GM12878 (cell line): ENCODE results near the gene CDC42SE2. TPM values are rescaled to one million over a fixed set of nuclear protein-coding genes. Genes with fewer than 3 reads are reported as not detected.

Source experiments
- BACH1 ChIP-seq: fragments of 450-650 bp; IDR thresholded peaks from 2 replicates; pipeline ENCODE4 v1.6.1; 2017; ENCODE audit warnings: mild to moderate bottlenecking, borderline replicate concordance
- CHD2 ChIP-seq: IDR thresholded peaks from 2 replicates; pipeline ENCODE4 v1.6.1; 2011; ENCODE audit warnings: low read depth, low read length, improper control_type of control experiment, borderline replicate concordance
- EGR1 ChIP-seq, 2 experiments: IDR thresholded peaks; 1 replicate in 1 of 2; 2 replicates in 1 of 2; pipeline ENCODE4 v1.6.1; 2011 to 2012; ENCODE audit warnings: low read depth in 2 of 2, low read length in 2 of 2, borderline replicate concordance in 1 of 2, mild to moderate bottlenecking in 1 of 2, moderate library complexity in 1 of 2
- ELK1 ChIP-seq: IDR thresholded peaks from 2 replicates; pipeline ENCODE4 v1.6.1; 2012; ENCODE audit warnings: low read depth, low read length, improper control_type of control experiment
- EZH2 ChIP-seq: IDR thresholded peaks from 2 replicates; pipeline ENCODE4 v1.6.1; 2012; ENCODE audit warnings: low read depth, mild to moderate bottlenecking, control low read depth, inconsistent platforms, low read length, borderline replicate concordance; ENCODE audit not compliant: control insufficient read depth
- FOXM1 ChIP-seq: IDR thresholded peaks from 2 replicates; pipeline ENCODE4 v1.6.1; 2012; ENCODE audit warnings: low read depth, mild to moderate bottlenecking, inconsistent platforms, low read length, moderate library complexity
- HDAC2 ChIP-seq: fragments of 200-600 bp; sonication (generic); IDR thresholded peaks from 2 replicates; pipeline ENCODE4 v1.6.1; 2017
- JUNB ChIP-seq: IDR thresholded peaks from 2 replicates; pipeline ENCODE4 v1.6.1; 2016; ENCODE audit warnings: antibody characterized with exemption, mild to moderate bottlenecking
- KAT2A ChIP-seq: conservative IDR thresholded peaks from 2 replicates; pipeline ENCODE4 v1.6.1; 2011; ENCODE audit warnings: low read depth, low read length; ENCODE audit not compliant: control insufficient read depth
- KDM1A ChIP-seq: fragments of 200-600 bp; sonication (generic); IDR thresholded peaks from 2 replicates; pipeline ENCODE4 v1.6.1; 2016; ENCODE audit warnings: borderline replicate concordance
- MEF2A ChIP-seq: IDR thresholded peaks from 2 replicates; pipeline ENCODE4 v1.6.1; 2011; ENCODE audit warnings: low read depth, mild to moderate bottlenecking, low read length, moderate library complexity; ENCODE audit not compliant: insufficient read depth
- MEF2B ChIP-seq: fragments of 450-650 bp; IDR thresholded peaks from 2 replicates; pipeline ENCODE4 v1.6.1; 2018; ENCODE audit warnings: mild to moderate bottlenecking, moderate library complexity; ENCODE audit not compliant: partially characterized antibody, poor library complexity, severe bottlenecking
- MTA2 ChIP-seq: fragments of 450-650 bp; IDR thresholded peaks from 2 replicates; pipeline ENCODE4 v1.6.1; 2016; ENCODE audit warnings: low read depth, mild to moderate bottlenecking, moderate library complexity
- MXI1 ChIP-seq: fragments of 150-350 bp; IDR thresholded peaks from 2 replicates; pipeline ENCODE4 v1.6.1; 2011; ENCODE audit warnings: low read depth, mild to moderate bottlenecking, inconsistent platforms, low read length, improper control_type of control experiment
- NFXL1 ChIP-seq: fragments of 450-650 bp; IDR thresholded peaks from 2 replicates; pipeline ENCODE4 v1.6.1; 2017; ENCODE audit warnings: antibody characterized with exemption, mild to moderate bottlenecking, borderline replicate concordance
- NFYA ChIP-seq: IDR thresholded peaks from 2 replicates; pipeline ENCODE4 v1.6.1; 2011; ENCODE audit warnings: low read depth, mild to moderate bottlenecking, low read length, improper control_type of control experiment, borderline replicate concordance
- PAX5 ChIP-seq: IDR thresholded peaks from 2 replicates; pipeline ENCODE4 v1.6.1; 2011; ENCODE audit warnings: low read depth, low read length, borderline replicate concordance
- PML ChIP-seq: IDR thresholded peaks from 2 replicates; pipeline ENCODE4 v1.6.1; 2012; ENCODE audit warnings: low read length, inconsistent platforms
- RAD51 ChIP-seq: fragments of 450-650 bp; IDR thresholded peaks from 2 replicates; pipeline ENCODE4 v1.6.1; 2016; ENCODE audit warnings: moderate library complexity, mild to moderate bottlenecking, inconsistent platforms
- SREBF1 ChIP-seq: IDR thresholded peaks from 2 replicates; pipeline ENCODE4 v1.6.1; 2012; ENCODE audit warnings: mild to moderate bottlenecking, low read length
- TCF12 ChIP-seq: IDR thresholded peaks from 2 replicates; pipeline ENCODE4 v1.6.1; 2011; ENCODE audit warnings: low read depth, mild to moderate bottlenecking, low read length
- ZNF217 ChIP-seq: fragments of 450-650 bp; IDR thresholded peaks from 2 replicates; pipeline ENCODE4 v1.6.1; 2017; ENCODE audit warnings: antibody characterized with exemption, mild to moderate bottlenecking
- ZNF384 ChIP-seq: IDR thresholded peaks from 2 replicates; pipeline ENCODE4 v1.6.1; 2012; ENCODE audit warnings: low read depth, mild to moderate bottlenecking, low read length, improper control_type of control experiment, borderline replicate concordance
- ZNF622 ChIP-seq: fragments of 450-650 bp; IDR thresholded peaks from 2 replicates; pipeline ENCODE4 v1.6.1; 2017; ENCODE audit warnings: mild to moderate bottlenecking, inconsistent platforms
- polyA plus RNA-seq, 11 experiments: library from polyadenylated mRNA; depleted of rRNA in 4 of 11; unstranded in 6 of 11; stranded (reverse) in 5 of 11; fragments of >200 nt; fragmentation: Nextera tagmentation in 4 of 11; fragmentation: Illumina TruSeq in 1 of 11; extraction: Ambion mirVana in 4 of 11; extraction: Trizol in 1 of 11; gene quantifications; 1 replicate in 1 of 11; 2 replicates in 10 of 11; pipeline versions ENCODE4 v1.2.1 to v1.2.3, GENCODE V29; 2011 to 2016; ENCODE audit warnings: inconsistent platforms in 2 of 11, missing spikeins in 2 of 11, low read depth in 1 of 11
- total RNA-seq, 4 experiments: library from RNA; depleted of rRNA in 3 of 4; stranded (reverse); fragments of >200 nt in 3 of 4; fragmentation: Illumina TruSeq in 1 of 4; extraction: Trizol in 1 of 4; gene quantifications; 2 replicates each; pipeline versions ENCODE4 v1.2.1 to v1.2.3, GENCODE V29; 2013 to 2021
- TF ChIP-seq, protein P1 (sequence below): fragments of 450-650 bp; IDR thresholded peaks from 2 replicates; pipeline ENCODE4 v1.6.1; 2018; ENCODE audit warnings: mild to moderate bottlenecking, low read depth, moderate library complexity; ENCODE audit not compliant: partially characterized antibody
- TF ChIP-seq, protein P2 (sequence below): fragments of 150-350 bp; IDR thresholded peaks from 2 replicates; pipeline ENCODE4 v1.6.1; 2016; ENCODE audit warnings: low read depth, low read length

CDC42SE2 gene
- total and polyA plus RNA-seq, 10 of the 15 experiments (the other 5 are each of a cell fraction or from before 2014, with no cell fraction given) = 57.0 to 148 (median 80.3) TPM

DNA sequence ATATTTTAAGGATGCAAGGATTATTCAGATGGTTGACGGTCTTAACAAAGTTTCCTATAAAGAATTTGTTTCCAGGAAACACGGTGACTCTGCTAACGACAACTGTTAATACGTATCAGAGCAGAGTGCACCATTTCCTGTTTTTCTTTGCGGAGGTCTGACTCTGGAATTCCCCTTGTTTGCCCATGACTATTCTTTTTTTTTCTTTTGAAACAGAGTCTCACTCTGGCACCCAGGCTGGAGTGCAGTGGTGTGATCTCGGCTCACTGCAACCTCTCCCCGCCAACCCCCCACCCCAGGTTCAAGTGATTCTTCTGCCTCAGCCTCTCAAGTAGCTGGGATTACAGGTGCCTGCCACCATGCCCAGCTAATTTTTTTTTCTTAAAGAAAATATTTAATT, 115.9 kb downstream of the CDC42SE2 start (continued):
- TF ChIP-seq ELK1 = no peak
- peak; percentile 12; the same call in 1 of the 2 replicates for TF ChIP-seq PAX5
- no peak for TF ChIP-seq SREBF1
- no peak for TF ChIP-seq FOXM1
- TF ChIP-seq ZNF384 = peak; percentile 87
- TF ChIP-seq, protein P1, sequence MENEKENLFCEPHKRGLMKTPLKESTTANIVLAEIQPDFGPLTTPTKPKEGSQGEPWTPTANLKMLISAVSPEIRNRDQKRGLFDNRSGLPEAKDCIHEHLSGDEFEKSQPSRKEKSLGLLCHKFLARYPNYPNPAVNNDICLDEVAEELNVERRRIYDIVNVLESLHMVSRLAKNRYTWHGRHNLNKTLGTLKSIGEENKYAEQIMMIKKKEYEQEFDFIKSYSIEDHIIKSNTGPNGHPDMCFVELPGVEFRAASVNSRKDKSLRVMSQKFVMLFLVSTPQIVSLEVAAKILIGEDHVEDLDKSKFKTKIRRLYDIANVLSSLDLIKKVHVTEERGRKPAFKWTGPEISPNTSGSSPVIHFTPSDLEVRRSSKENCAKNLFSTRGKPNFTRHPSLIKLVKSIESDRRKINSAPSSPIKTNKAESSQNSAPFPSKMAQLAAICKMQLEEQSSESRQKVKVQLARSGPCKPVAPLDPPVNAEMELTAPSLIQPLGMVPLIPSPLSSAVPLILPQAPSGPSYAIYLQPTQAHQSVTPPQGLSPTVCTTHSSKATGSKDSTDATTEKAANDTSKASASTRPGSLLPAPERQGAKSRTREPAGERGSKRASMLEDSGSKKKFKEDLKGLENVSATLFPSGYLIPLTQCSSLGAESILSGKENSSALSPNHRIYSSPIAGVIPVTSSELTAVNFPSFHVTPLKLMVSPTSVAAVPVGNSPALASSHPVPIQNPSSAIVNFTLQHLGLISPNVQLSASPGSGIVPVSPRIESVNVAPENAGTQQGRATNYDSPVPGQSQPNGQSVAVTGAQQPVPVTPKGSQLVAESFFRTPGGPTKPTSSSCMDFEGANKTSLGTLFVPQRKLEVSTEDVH = no peak
- no peak; the same call in 1 of the 2 replicates for TF ChIP-seq RAD51
- no peak for TF ChIP-seq PML
- TF ChIP-seq NFYA = no peak
- no peak for TF ChIP-seq TCF12
- TF ChIP-seq NFXL1 = no peak
- TF ChIP-seq EGR1 (IDR thresholded peaks at IDR 0.05; ENCODE audit: borderline replicate concordance in 1 of 2, low read depth in 2 of 2, low read length in 2 of 2) = no peak
- TF ChIP-seq MXI1 = no peak
- TF ChIP-seq CHD2 = no peak
- TF ChIP-seq MEF2B = no peak
- TF ChIP-seq BACH1 = no peak
- no peak for TF ChIP-seq KAT2A
- TF ChIP-seq MTA2 = peak; percentile 44; the same call in 1 of the 2 replicates
- no peak for TF ChIP-seq ZNF217
- TF ChIP-seq JUNB = no peak
- TF ChIP-seq, protein P2, sequence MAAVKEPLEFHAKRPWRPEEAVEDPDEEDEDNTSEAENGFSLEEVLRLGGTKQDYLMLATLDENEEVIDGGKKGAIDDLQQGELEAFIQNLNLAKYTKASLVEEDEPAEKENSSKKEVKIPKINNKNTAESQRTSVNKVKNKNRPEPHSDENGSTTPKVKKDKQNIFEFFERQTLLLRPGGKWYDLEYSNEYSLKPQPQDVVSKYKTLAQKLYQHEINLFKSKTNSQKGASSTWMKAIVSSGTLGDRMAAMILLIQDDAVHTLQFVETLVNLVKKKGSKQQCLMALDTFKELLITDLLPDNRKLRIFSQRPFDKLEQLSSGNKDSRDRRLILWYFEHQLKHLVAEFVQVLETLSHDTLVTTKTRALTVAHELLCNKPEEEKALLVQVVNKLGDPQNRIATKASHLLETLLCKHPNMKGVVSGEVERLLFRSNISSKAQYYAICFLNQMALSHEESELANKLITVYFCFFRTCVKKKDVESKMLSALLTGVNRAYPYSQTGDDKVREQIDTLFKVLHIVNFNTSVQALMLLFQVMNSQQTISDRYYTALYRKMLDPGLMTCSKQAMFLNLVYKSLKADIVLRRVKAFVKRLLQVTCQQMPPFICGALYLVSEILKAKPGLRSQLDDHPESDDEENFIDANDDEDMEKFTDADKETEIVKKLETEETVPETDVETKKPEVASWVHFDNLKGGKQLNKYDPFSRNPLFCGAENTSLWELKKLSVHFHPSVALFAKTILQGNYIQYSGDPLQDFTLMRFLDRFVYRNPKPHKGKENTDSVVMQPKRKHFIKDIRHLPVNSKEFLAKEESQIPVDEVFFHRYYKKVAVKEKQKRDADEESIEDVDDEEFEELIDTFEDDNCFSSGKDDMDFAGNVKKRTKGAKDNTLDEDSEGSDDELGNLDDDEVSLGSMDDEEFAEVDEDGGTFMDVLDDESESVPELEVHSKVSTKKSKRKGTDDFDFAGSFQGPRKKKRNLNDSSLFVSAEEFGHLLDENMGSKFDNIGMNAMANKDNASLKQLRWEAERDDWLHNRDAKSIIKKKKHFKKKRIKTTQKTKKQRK = no peak
- TF ChIP-seq ZNF622 = no peak
- TF ChIP-seq KDM1A = no peak
- TF ChIP-seq EZH2 = no peak
- no peak for TF ChIP-seq MEF2A
- TF ChIP-seq HDAC2 = no peak
